Duodenal mucosa (tissue), 2 donors: Measurements from ENCODE around the gene MPDU1.

ENCODE experiments used
- H3K27ac ChIP-seq: one replicate; pipeline ENCODE4 v1.7.0; 2013; ENCODE audit warnings: low read depth, low read length
- H3K27me3 ChIP-seq, 2 donors: one replicate each; pipeline ENCODE4 v1.7.0; 2013; ENCODE audit warnings: low read length in 2 of 2, control low read depth in 1 of 2; ENCODE audit not compliant: insufficient read depth in 2 of 2, control insufficient read depth in 1 of 2
- H3K36me3 ChIP-seq, 2 donors: one replicate each; pipeline ENCODE4 v1.7.0; 2013; ENCODE audit warnings: low read length in 2 of 2, control low read depth in 1 of 2; ENCODE audit not compliant: insufficient read depth in 2 of 2, control insufficient read depth in 1 of 2
- H3K4me1 ChIP-seq, 2 donors: one replicate each; pipeline ENCODE4 v1.7.0; 2013; ENCODE audit warnings: low read length in 2 of 2, control low read depth in 1 of 2; ENCODE audit not compliant: insufficient read depth in 2 of 2, control insufficient read depth in 1 of 2
- H3K4me3 ChIP-seq, 2 donors: one replicate each; pipeline ENCODE4 v1.7.0; 2013; ENCODE audit warnings: low read length in 2 of 2, low read depth in 1 of 2
- H3K9ac ChIP-seq, 2 donors: one replicate each; pipeline ENCODE4 v1.7.0; 2013; ENCODE audit warnings: low read length in 2 of 2, low read depth in 1 of 2
- H3K9me3 ChIP-seq, 2 donors: one replicate each; pipeline ENCODE4 v1.7.0; 2013; ENCODE audit warnings: low read length in 2 of 2, control low read depth in 1 of 2; ENCODE audit not compliant: control insufficient read depth in 1 of 2

Gene MPDU1

DNA sequence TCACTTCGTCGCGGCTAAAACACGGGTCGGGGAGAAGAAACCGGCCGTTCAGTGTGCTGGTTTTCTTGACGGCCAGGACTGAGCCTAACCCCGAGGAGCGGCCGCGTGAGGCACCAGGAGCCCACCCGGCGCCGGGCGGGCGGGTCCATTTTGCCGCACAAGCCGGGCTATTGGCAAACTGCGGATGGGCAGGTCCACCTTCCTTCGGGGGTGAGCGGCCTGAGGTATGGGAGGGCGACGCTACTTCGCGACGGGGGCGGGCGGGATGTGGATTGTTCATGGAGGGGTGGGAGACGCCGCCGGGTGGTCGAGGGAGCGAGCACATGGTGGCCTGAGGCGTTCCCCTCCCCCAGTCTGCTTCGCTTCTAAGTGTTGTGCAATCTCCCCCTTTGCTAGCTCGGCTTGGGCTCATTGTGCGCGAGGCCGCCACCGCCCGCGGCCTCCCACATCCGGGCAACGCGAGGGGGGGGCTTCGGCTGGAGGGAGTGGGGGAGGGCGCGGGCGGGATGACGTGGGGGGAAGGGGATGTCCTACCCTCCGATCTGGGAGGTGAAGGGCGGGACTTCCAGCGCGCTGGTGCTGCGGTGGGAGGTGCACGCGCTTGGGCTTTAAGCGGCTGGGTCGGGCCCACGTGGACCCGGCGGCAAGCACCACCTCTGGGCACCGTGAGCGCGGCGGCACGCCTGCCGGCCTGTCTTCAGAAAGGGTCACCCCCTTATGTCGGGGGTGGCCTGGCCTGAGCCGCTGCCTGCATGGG lies 10.2 kb upstream of the MPDU1 start:
- H3K9me3 ChIP-seq = no peaks in the 10 kb centered on the region
- H3K9ac ChIP-seq = peak overlapping the region; percentile 92 to 99
- H3K27me3 ChIP-seq = no peaks in the 10 kb centered on the region
- peaks cover 44 to 50% of the 10 kb centered on the region in 2 donors for H3K4me1 ChIP-seq
- H3K27ac ChIP-seq = peak overlapping the region; percentile 97
- H3K4me3 ChIP-seq = peak overlapping the region; percentile 90 to 93
- peaks cover 63 to 66% of the 10 kb centered on the region in 2 donors for H3K36me3 ChIP-seq

DNA sequence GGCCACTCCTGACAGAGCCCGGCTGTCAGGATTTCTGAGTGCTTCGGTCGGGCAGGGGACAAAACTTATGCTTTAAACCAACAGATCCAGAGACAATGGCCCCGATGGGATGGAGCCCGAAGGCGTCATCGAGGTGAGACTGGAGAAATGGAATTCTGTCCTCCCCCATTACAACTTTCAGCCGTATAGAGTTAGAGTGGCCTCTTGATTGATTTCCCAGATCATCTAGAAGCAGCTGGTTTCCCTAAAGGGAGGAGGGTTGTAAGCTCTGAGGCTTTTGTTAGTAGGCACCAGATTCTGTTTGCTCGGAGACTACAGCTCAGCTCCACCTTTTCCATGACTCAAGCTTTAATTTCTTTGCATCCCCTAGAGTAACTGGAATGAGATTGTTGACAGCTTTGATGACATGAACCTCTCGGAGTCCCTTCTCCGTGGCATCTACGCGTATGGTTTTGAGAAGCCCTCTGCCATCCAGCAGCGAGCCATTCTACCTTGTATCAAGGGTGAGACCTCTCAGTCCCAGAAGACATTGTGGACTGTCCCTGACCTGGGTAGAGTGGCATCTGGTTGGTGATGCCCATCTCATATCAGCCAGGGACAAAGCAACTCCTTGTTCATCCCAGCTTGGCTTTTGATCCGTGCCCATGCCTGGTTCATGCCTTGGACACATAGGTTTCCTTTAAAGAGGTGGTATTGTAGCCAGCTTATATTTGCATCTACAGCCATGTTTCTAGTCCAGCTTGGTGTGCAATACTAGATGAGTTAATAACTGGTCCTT lies 9.3 kb upstream of the MPDU1 start:
- Histone ChIP-seq H3K9me3 (no peaks in the 10 kb centered on the region), H3K27me3 (no peaks in the 10 kb centered on the region), H3K36me3 (peaks cover 63 to 72% of the 10 kb centered on the region in 2 donors), H3K27ac (peak overlapping the region; percentile 97), H3K9ac (peak overlapping the region; percentile 45 to 74), H3K4me1 (peaks cover 50 to 54% of the 10 kb centered on the region in 2 donors), H3K4me3 (peak overlapping the region; percentile 90 to 93)

DNA sequence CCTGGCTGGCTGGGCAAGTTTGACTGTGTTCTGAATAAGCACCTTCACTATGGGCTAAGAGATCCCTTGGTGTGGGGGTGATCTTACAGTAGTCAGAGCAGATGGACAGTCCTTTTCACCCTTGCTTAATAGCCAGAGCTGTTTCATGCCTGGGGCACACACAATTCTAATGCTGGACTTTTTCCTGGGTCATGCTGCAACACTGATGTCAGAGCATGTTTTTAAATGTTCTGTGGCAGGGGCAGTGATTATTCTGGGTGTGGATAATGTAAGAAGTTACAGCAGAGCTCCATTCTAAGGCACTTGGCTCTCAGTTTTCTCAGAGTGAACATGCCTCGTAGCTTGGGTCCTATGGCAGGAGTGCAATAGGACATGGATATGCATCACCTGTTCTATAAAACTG lies 8.2 kb upstream of the MPDU1 start:
- H3K4me3 ChIP-seq = peak overlapping the region in 1 of 2 donors; percentile 5
- peak overlapping the region; percentile 30 to 45 for H3K9ac ChIP-seq
- peaks cover 51 to 61% of the 10 kb centered on the region in 2 donors for H3K36me3 ChIP-seq

DNA sequence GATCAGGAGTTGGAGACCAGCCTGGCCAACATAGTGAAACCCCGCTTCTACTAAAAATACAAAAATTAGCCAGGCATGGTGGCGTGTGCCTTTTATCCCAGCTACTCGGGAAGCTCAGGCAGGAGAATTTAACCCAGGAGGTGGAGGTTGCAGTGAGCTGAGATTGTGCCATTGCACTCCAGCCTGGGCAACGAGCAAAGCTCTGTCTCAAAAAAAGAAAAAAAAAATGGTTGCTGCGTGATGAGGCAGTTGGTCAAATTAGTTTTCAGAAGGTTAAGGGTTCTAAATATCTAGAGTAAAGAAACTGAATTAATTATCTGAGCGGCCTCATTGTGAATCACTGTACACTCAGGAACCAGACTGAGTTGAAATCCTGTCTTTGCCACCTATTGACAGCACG lies 7.7 kb upstream of the MPDU1 start:
- H3K9ac ChIP-seq = peak overlapping the region in 1 of 2 donors; percentile 5
- no peaks in the 10 kb centered on the region for H3K9me3 ChIP-seq
- H3K27ac ChIP-seq = no peak overlapping the region
- H3K27me3 ChIP-seq = no peaks in the 10 kb centered on the region
- peaks cover 66 to 69% of the 10 kb centered on the region in 2 donors for H3K4me1 ChIP-seq
- H3K4me3 ChIP-seq = no peak overlapping the region
- peaks cover 47 to 56% of the 10 kb centered on the region in 2 donors for H3K36me3 ChIP-seq

More for the DNA sequence above, 8.2 kb upstream of the MPDU1 start:
- Histone ChIP-seq H3K9me3 (no peaks in the 10 kb centered on the region), H3K4me1 (peaks cover 61 to 64% of the 10 kb centered on the region in 2 donors), H3K27ac (no peak overlapping the region), H3K27me3 (no peaks in the 10 kb centered on the region)

DNA sequence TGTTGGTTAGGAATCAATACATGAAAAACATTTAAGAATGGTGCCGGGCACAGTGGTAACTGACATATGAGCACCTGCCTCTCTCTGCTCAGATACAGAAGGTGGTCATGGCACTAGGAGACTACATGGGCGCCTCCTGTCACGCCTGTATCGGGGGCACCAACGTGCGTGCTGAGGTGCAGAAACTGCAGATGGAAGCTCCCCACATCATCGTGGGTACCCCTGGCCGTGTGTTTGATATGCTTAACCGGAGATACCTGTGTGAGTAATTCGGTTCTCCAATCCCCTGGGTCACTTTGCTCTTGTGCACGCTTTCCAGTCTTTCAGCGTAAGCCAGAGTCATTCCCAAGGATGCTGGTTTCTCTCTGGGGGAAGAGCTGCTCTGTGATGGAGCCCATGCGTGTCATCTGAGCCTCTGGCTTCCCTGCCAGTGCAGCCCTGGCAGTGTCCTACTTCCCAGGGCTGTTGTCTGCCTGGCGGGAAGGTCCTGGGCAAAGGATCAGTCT lies 7.2 kb upstream of the MPDU1 start:
- Histone ChIP-seq H3K4me3 (no peak overlapping the region), H3K27ac (no peak overlapping the region), H3K9ac (peak overlapping the region in 1 of 2 donors; percentile 5), H3K27me3 (no peaks in the 10 kb centered on the region), H3K36me3 (peaks cover 43 to 51% of the 10 kb centered on the region in 2 donors), H3K9me3 (no peaks in the 10 kb centered on the region), H3K4me1 (peaks cover 71 to 74% of the 10 kb centered on the region in 2 donors)

DNA sequence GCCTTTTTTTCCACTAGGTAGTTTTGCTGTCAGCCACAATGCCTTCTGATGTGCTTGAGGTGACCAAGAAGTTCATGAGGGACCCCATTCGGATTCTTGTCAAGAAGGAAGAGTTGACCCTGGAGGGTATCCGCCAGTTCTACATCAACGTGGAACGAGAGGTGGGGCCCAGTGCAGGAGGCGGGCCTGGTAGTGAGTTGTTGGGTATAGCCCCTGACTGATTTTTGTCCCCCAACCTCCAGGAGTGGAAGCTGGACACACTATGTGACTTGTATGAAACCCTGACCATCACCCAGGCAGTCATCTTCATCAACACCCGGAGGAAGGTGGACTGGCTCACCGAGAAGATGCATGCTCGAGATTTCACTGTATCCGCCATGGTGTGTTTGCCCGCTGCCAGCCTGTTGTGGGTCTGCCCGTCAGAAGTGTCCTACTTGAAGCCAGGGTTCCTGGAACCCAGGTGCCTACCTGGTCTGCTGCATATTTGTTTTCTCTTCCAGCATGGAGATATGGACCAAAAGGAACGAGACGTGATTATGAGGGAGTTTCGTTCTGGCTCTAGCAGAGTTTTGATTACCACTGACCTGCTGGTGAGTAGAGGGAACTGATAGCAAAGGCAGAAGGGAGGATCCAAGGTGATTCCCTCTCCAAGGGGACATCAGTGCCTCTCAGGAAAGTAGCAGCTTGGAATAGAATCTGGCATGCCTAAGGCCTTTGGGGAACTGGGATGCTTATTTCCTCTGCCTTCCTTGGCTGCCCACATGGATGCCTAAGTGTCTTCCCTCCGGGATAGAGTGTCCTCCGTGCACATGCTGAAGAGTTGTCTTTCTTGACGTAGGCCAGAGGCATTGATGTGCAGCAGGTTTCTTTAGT lies 6.1 kb upstream of the MPDU1 start:
- peaks cover 43 to 53% of the 10 kb centered on the region in 2 donors for H3K36me3 ChIP-seq
- no peak overlapping the region for H3K9ac ChIP-seq
- no peaks in the 10 kb centered on the region for H3K9me3 ChIP-seq
- H3K27me3 ChIP-seq = no peaks in the 10 kb centered on the region
- peaks cover 78 to 81% of the 10 kb centered on the region in 2 donors for H3K4me1 ChIP-seq
- no peak overlapping the region for H3K27ac ChIP-seq
- H3K4me3 ChIP-seq = no peak overlapping the region

DNA sequence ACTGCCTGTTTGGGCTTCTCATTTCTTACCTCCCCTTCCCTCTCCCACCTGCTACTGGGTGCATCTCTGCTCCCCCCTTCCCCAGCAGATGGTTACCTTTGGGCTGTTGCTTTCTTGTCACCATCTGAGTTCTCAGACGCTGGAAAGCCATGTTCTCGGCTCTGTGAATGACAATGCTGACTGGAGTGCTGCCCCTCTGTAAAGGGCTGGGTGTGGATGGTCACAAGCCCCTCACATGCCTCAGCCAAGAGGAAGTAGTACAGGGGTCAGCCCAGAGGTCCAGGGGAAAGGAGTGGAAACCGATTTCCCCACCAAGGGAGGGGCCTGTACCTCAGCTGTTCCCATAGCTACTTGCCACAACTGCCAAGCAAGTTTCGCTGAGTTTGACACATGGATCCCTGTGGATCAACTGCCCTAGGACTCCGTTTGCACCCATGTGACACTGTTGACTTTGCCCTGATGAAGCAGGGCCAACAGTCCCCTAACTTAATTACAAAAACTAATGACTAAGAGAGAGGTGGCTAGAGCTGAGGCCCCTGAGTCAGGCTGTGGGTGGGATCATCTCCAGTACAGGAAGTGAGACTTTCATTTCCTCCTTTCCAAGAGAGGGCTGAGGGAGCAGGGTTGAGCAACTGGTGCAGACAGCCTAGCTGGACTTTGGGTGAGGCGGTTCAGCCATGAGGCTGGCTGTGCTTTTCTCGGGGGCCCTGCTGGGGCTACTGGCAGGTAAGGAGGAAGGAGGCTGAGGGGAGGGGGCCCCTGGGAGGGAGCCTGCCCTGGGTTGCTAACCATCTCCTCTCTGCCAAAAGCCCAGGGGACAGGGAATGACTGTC lies 4.4 kb upstream of the MPDU1 start, which contains the start of gene CD68:
CD68 (plus strand) TSS at position 638 of the 833 bp plus-strand sequence; CDS start at position 678, 40 bp downstream.
- Histone ChIP-seq H3K4me3 (peak within 1 kb of the TSS; percentile 83 to 88), H3K27me3 (no peaks in the 10 kb centered on the region), H3K27ac (peak within 1 kb of the TSS; percentile 90), H3K9ac (peak within 1 kb of the TSS; percentile 93 to 99), H3K4me1 (peaks cover 83 to 87% of the 10 kb centered on the region in 2 donors), H3K36me3 (peaks cover 39 to 51% of the 10 kb centered on the region in 2 donors), H3K9me3 (no peaks in the 10 kb centered on the region)

DNA sequence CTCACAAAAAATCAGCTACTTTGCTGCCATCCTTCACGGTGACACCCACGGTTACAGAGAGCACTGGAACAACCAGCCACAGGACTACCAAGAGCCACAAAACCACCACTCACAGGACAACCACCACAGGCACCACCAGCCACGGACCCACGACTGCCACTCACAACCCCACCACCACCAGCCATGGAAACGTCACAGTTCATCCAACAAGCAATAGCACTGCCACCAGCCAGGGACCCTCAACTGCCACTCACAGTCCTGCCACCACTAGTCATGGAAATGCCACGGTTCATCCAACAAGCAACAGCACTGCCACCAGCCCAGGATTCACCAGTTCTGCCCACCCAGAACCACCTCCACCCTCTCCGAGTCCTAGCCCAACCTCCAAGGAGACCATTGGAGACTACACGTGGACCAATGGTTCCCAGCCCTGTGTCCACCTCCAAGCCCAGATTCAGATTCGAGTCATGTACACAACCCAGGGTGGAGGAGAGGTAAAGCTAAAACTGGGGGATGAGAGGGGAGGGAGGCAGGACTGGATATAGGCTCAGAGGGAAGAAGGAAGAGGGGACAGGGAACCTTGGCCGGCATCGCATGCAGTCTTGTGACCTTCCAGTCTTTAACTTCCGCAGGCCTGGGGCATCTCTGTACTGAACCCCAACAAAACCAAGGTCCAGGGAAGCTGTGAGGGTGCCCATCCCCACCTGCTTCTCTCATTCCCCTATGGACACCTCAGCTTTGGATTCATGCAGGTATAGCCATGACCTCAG lies 3.6 kb upstream of the MPDU1 start:
- Histone ChIP-seq H3K27ac (peak overlapping the region; percentile 90), H3K4me1 (peaks cover 75 to 86% of the 10 kb centered on the region in 2 donors), H3K9me3 (no peaks in the 10 kb centered on the region), H3K27me3 (no peaks in the 10 kb centered on the region), H3K9ac (peak overlapping the region; percentile 93 to 99), H3K4me3 (peak overlapping the region; percentile 83 to 88), H3K36me3 (peaks cover 31 to 43% of the 10 kb centered on the region in 2 donors)
